ENCODE data around the gene MAT2B.
"Not testable (repeated sequence)": the region's sequence is repeated elsewhere in the genome, so short reads cannot be mapped to it uniquely, and the experiment has no call there.

The MAT2B gene

DNA sequence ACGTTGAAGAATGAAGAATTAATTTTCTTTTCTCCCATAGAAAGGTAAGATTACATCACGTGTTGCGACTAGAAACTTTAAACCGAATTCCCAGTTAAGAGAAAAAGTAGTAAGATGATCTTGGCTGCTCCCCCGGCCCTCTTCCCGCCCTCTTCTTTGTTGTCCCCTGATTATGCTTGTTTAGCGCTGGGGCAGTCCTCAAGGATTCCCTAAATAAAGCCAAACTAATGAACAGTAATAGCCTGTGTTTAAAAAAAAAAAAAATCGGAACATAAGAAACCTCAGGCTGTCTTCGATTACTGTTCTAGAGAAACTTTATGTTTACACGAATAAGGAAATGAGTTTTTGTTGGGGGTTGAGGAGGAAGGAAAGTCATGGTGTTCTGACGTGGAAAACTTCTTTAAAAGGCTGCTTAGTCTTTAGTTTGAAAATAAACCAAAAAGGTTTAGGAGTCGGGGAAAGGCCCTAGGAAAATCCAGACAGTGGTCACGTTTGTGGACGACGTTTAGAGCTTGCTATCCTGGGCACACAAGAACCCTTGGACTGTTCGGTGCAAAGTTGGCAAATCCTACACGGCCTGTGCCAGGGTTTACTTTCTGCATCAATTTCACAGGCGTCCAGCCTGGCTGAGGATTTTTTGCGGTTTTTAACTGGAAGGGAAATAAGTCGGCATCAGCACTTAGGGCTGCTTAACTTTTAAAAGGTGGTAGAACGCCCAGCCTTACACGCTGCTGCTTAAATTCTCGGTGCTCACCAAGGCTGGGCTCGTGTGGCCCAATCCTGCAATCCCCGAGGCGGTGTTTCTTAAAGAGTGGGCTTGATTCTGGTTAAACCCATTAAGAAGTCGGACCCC is 1.1 kb upstream of the MAT2B start:
- no peak for DNase-seq

DNA sequence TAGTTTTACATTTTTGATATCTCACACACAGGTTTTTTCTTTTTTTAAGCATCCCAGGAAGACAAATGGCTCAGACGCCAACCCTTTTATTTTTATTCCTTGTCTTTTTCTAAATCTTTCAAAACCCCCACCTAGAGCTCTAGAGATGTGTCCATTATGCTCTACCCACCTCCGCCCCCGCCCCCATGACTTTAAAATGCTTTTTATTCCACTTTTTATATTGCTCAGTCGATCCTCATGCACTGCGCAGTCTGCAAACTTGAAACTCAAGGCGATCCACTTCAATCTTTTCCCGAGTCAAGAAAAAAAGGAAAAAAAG is 411 bp upstream of the MAT2B start:
- DNase-seq: no peak

DNA sequence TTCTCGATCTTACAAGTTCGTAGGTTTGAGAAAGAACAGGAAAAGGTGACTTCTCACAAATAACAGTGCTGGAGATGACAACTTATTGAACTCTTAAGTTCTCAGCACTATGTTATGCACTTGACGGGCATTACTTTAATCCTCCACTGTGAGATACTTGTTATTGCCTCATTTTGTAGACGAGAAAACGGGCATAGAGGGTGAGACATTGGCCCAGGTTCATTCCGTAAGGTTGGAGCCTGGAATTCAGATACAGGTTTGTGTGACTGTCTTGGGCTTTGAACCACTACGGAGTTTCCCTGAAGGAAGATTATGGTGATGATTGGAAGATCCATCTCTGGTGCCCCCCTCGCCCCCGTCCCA is 657 bp downstream of the MAT2B start:
- DNase-seq: no peak

DNA sequence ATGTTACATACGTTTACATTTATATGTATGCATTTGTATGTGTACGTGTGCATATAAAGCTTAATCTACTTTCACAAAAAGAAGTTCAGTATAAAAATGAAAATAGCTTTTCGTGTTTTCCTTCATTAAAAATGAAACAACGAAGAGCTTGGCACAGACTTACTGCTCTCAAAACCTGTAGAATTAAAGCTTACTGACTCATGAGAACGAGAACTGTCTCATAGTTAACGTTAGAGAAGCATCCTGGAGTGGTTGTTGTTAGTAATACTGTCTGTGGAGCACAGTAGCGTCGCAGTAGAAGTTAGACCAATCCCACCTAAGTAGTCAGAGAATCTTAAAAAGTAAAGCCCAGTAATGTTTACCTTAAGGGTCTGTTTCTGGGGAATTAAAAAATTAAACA is 1.3 kb downstream of the MAT2B start:
- DNase-seq: no peak

DNA sequence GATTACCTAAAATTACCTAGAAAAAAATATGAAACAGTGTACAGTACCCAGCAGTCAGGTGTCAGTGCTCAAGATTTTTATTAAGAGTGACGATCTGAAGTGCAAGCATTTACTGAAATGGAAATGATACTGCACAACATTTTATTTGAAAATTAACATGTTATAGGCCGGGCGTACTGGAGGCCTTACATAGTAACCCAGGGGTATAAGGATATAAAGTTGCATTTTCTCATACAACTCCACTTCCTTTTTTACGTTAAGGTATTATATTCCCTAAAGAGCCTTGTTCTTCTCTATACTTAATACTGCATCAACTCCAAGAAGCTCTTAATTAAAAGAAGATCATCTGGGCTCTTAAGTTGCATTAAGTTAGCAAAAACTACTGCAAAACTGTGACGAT is 3.3 kb downstream of the MAT2B start:
- no peak for DNase-seq

DNA sequence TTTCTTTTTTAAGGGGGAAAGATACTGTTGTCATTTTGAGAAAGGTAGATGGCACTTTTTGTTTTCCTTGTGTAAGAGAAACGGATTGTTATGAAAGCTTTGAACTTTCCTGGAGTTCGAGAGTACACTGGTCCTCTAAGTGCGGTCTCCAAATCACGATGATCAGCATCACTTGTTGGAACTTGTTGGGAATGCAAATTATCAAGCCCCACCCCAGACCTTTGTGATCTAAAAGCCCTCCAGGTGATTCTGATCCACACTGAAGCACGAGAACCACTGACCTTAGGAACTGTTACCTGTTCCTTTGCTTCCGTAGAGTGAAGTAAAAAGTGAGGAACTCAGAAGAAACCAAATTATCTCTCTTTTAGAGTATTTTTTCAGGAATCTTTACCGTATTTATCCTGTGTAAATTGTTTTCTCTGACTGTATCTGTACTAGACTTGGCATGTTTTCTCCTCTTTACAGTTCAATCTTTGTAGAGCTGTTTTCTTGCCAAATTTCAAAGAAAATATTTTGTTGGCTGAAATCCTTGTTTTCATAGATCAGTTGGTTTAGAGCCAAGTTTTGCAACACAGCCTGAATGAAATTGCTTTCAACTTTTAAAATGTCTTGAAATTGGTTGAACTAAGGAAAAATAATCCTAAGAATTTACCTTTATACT is 4.0 kb downstream of the MAT2B start:
- DNase-seq: no peak

DNA sequence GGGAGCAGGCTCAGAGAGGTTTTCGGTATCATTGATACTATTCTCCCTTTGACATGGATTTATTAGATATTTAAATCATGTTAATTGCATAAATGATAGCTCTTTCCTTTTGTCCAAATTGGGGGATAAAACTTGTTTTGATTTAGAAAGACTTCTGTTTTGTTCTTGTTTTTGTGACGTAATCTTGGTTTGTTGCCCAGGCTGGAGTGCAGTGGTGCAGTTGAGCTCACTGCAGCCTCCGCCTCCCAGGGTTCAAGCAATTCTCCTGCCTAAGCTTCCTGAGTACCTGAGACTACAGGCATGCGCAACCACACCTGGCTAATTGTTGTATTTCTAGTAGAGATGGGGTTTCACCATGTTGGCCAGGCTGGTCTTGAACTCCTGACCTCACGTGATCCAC is 7.1 kb downstream of the MAT2B start:
- no peak for DNase-seq

DNA sequence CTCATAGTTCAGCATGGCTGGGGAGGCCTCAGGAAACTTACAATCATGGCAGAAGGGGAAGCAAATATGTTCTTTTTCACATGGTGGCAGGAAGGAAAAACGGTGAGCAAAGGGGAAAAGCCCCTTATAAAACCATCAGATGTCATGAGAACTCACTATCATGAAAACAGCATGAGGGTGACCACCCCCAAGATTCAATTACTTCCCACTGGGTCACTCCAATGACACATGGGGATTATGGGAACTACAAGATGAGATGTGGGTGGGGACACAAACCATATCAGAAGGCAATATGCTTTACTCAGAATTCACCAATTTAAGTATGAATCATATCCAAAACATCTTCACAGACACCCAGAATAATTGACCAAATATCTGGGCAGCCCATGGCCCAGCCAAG is 19.7 kb downstream of the MAT2B start:
- no peak for DNase-seq

DNA sequence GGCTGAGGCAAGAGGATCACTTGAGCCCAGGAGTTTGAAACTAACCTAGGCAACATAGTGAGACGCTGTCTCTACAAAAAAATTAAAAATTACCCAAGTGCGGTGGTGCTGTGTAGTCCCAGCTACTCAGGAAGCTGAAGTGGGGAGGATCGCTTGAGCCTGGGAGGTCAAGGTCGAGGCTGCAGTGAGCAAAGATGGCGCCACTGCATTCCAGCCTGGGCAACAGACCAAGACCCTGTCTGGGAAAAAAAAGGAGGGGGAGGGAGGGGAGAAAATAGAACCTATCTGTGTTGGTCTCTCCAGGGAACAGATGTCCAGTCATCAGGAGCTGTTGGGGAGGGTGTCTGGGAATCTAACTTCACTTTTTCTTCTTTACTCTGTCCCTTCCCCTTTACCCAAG is 24.3 kb downstream of the MAT2B start:
- no peak for DNase-seq

DNA sequence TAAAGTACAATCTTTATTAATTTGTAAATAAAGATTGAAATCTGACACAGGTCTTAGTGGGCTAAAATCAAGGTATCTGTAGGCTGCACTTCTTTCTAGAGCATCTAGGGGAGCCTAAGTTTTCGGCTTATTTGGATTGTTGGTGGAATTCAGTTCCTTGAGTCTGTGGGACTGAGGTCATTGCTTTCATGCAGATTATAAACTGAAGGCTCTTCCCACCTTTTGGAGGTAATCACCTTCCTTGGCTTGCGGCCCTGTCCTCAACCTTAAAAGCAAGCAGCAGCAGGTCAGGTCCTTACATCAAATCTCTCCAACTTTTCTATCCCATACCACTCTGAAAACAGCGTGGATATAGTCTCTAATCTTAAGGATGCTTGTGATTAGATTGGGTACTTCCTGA is 25.9 kb downstream of the MAT2B start:
- DNase-seq: no peak

DNA sequence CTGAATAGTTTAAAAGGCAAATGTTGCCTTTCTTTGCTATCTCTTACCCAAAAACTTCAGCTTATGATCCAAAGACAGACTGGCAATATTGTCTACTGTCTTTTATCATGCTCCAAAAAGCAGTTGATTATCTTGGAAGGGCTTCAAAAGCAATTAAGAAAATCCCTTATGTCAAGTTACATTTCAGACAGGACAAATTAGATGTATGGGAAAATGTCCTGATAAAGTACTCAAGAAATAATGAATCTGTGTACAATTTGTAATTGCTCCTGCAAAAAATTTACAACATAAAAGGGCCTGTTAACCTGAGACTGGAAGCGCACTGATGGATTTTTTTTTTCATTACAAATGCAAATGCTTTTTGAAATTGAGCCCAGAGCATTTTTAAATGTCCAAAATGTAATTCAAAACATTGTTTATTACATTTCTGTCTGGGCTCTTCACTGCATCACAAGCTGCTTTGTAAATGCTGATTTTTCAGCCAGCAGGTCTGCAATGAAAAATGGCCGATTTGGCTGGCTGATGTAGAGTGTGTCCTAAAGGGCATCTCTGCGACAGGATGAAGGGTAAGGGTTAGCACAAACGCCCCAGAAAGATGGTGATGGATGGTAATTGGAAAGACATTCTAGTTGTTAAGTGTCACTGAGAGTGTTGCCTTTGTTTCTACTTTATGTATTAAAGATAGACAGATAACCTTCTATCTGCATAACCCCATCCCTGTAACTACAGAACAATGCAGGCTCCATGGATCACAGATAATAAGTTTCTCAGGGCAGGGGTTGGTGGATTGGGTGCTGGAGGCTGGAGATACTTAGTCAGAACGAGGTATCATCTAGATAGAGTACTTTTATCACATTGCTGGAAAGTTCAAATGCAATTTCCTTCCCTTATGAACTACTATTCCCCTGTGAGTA is 27.0 kb downstream of the MAT2B start:
- no peak for DNase-seq

DNA sequence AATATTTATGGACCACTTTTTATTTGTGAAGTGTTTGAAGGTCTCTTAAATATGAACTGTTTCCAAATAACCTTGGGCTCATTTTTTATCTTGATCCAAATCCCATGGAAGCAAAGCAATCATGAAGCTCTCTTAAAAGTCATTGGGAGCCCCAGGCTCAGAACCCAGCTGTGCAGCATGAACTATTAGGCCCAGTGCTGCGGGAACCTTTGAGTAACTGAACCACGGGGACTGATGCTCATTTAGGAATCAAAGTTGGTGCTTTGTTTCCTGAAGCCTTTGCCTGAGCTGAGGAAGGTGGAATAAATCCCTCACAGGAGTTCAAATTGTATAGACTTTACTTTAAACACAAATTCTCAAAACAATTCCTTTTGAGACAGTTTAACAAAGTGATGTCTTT is 27.8 kb downstream of the MAT2B start:
- no peak for DNase-seq

DNA sequence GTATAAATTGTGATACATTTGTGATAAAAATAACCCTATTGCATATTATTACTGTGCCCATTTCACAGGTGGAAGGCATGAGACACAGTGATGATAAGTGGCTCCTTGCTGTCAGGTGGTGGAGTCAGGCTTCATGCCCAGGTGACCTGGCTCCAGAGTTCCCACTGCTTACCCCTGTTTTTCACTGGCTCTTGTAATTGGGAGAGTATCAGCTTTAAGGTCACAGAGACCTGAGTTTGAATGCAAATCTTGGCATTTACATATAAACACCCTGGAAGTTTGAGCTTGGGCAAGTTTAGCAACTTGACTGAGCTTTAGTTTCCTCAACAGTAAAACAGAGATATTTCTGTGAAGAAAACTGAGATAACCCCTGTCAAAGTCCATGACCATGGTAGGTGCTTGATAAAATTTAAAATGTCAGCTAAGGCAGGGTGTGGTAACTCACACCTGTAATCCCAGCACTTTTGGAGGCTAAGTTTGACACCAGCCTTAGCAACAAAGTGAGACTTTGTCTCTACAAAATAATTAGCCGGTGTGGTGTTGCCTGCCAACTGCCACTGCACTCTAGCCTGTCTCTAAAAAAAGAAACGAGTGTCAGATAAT is 29.2 kb downstream of the MAT2B start:
- no peak for DNase-seq

DNA sequence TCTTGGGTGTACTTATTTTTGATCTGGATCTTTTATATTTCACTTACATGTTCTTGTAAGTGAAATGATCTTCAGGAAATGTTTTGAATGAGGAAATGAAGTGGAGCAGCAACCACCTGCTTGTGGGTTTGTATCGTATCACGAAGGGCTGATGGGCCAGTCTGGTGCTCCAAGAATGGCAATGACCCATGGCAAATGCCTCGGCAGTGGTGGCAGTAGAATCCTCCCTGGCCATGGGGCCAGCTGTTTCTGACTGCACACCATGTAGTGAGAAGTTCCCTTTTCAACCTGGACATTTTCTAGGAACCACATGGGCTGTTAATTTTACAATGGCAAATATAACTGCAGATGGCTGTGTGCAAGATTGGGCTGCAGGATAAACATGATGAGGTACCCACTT is 29.9 kb downstream of the MAT2B start:
- no peak for DNase-seq

DNA sequence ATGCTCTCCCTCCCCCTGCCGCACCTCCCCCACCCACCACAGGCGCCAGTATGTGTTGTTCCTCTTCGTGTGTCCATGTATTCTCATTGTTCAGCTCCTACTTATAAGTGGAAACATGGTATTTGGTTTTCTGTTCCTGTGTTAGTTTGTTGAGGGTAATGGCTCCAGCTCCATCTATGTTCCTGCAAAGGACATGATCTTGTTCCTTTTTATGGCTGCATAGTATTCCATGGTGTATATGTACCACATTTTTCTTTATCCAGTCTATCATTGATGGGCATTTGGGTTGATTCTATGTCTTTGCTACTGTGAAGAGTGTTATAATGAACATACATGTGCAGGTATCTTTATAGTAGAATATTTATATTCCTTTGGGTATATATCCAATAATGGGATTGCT is 31.0 kb downstream of the MAT2B start:
- DNase-seq: not testable (repeated sequence)

DNA sequence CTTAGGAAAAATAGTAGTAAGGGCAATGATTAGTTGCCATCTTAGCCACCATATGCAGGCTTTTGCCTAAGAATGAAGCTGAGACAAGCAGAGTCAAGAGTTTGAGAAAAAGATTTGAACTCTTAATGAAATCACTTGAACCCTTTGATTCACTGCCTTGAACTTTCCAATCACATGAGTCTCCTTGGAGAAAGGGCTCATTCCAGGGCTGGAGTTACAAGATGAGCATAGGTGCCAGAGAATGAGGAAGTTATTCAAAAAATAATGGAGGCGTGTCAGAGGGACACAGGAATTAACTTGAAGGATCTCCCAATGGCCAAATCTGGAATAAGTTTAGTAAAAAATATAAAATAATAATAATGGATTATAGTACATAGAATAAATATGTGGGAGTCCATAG is 35.3 kb downstream of the MAT2B start:
- no peak for DNase-seq

DNA sequence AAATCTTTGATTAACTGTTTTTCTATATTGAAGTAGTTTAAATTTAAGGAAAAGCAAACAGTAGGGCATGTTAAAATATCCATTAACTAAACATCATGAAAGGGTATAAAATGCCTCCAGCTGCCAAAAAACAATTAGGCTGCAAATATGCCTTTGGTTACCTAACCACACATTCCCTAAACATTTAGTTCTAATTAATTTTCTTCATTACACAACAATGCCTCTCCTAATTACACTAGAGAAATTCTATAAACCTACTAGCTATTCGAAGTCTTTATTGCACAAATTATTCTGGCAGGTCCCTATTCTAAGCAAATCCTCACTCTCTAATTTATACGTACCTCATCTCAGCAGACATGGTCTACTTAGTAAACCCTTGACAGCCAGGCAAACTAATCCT is 37.4 kb downstream of the MAT2B start:
- DNase-seq: no peak

DNA sequence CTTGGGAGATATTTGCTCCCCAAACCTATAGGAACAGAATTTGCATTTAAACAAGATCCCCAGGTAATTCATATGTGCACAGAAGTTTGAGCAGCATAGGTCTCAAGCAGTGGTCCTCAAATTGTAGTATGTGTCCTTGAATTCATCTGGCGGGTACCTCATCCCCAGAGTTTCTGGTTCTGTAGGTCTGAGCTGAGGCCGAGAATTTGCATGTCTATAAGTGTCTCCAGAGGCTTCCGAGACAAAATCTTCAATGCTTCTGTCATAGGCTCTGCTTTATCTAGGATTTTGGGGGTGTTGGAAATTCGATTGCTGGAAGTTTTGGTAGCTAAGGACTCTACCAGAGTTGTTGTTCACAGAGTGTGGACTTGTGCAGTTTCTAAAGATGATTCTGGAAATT is 38.6 kb downstream of the MAT2B start:
- DNase-seq: no peak

DNA sequence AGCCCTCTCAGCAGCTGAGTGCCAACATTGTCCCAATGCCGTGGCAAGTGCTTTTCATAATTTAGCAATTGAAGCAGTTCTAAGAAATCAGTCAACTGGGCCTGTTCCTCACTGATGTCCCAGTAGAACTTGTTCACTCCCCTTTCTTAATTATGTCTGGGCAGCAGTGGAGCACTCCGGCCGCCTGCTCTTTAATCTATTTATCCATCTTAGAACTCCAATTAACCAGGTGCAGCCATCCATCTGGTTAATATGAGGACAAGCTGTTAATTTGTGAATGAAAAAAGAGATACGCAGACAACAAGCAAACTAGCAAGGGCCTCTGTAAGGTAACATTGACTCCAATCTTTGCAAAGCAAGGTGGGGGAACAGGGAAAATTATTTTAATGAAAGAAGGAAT is 39.4 kb downstream of the MAT2B start:
- no peak for DNase-seq

DNA sequence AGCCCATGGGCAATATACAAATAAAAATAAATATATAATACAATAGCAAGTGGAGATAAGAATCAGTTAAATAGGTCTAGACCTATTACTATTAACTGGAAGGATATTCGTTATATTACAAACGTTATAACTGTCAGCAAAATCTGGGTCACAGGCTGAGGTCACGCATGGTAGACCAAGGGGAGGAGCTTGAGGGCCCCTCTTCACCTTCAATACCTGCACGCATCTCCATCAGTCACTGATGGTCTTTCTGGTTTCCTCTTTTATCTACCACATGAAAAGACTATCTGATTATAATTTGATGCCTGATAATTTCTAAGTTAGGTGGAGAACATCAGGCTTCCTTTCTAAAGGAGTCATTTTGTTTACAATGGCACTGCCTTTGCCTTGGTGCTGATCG is 43.2 kb downstream of the MAT2B start:
- DNase-seq: no peak

DNA sequence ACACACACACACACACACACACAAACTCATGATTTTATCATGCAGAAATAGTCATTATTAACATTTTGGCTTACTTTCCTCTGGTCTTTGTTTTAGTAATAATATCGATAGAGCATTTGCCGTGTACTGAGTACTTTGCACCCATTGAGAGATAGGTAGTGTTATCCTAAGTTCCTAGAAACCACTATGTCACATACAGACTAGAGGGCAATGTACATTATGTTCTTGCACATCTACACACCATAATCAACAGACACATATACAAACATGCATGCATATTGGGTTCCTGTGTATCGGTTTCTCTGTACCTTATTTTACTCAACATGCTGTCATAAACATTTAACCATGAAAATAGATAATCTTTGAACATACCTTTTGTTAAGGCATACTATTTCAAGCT is 45.7 kb downstream of the MAT2B start:
- no peak for DNase-seq

DNA sequence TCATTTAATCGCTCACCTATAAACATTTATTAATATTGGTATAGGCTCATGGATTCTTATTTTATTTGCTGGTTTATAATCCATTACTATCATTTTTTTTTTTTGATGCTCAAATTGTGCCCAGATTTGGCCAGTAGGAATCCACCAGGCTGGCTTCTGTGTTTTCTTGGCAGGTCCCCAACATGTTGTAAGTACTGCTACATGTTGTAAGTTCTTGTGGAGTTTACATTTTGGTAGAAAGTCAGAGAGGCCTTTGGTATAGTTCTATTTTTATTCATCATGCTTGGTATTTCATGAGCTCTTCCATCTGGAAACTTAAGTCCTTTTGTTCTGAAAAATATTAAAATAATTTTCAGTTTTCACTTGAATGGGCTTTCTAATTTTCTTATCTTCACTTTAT is 47.1 kb downstream of the MAT2B start:
- no peak for DNase-seq

DNA sequence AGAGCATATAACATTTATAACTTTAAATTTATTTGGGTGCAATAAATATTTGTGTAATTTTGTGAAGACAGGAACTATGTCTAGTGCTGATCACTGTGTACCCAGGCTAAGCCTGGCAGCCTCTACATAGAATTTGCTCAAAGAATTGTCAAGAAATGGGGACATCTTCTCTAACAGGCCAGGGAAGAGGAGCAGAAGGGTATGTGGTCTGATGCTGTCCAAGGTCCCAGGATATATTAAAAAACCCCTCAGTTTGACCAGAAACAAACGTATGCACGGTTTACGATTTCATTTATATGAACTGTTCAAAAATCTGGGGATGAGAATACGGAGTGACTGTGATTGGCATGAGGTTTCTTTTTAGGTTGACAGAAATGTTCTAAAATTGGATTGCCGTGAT is 55.9 kb downstream of the MAT2B start:
- no peak for DNase-seq

DNA sequence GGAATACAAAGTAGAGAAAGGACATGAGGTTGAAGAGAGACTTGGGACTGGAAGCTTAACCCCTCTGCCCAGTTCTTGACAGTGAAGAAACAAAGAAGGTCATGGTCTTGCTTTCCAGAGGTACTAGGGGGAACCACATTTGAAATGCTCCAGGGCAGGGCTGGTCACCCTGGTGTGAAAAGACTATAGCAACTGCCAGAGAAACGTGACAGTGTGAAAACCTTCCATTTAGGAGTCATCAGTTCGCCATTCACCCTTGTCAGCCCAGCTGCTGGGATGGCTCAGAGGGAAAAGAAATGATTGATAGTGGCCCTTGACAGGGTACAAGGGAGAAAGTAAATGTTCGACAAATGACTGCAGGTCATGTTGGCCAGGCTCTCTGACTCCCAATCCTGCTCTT is 56.7 kb downstream of the MAT2B start:
- DNase-seq: no peak
